ENCODE data around the gene SLC29A1.
A peak's percentile ranks its signal among the peaks of the same experiment; 100 is the strongest.
"Not testable (repeated sequence)": the region's sequence is repeated elsewhere in the genome, so short reads cannot be mapped to it uniquely, and the experiment has no call there.

Gene SLC29A1

DNA sequence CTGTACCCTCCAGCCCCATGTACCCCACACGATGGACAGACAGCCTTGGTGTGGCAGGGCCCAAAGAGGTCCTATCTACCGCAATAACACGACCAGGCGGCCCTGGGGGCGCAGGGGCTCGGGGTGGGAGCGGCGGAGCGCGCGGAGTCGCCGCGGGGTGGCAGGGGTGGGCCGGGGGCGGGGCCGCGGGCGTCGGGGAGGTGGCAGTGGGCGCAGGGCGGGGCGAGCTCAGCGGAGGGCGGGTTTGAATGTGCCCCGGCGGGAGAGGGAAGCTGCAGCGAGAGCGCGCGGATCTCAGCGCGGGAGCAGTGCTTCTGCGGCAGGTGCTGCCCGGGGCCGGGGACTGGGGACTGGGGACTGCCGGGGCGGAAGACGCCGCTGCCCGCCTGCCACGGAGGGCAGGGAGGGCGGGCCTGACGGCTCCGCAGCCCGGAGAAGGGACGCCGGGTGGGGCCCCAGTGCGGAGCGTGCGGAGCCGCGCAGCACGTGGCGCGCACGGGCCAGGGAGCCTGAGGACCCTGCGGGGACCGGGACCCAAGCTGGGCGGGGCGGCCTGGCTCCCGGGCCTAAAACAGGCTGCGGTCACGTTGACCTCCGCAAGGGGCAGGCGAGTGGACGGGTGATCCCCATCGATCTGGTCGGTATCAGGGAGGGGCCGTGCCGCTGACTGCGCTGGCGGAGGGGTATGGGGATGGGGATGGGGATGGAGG is at the start of gene SLC29A1:
TSS of gene SLC29A1 (plus strand) at position 277 of the 710 bp plus-strand sequence. CDS start 3,719 bp downstream, outside the sequence.
- peak; percentile 54 to 72 for DNase-seq (ENCODE audit: low read depth in 2 of 2, low spot score in 1 of 2)

DNA sequence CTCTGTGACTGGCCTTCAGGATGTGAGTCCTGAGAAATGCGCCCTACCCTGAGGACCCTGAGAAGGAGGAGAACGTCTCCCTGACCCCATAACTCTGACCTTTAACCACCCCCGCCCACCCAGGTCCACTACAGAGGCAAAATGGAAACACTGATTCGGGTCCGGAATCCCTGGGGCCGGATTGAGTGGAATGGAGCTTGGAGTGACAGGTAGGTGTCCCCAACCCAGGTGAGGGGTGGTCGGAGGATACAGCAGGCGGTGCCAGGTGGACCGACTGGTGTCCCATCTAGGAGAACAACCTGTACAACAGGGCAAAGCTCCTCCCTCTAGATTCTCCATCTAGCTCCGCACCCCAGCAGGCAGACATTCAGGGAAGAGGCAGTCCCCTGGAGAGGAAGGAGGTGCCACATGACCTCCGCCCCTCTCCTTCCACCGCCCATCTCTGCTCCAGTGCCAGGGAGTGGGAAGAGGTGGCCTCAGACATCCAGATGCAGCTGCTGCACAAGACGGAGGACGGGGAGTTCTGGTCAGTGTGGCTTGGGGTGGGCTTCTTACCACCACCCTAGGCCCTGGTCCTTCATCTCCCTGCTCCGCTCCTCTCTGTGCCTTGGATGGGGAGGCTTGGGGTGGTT is 47.1 kb upstream of the SLC29A1 start:
- no peak for DNase-seq (ENCODE audit: low read depth in 2 of 2, low spot score in 1 of 2)

DNA sequence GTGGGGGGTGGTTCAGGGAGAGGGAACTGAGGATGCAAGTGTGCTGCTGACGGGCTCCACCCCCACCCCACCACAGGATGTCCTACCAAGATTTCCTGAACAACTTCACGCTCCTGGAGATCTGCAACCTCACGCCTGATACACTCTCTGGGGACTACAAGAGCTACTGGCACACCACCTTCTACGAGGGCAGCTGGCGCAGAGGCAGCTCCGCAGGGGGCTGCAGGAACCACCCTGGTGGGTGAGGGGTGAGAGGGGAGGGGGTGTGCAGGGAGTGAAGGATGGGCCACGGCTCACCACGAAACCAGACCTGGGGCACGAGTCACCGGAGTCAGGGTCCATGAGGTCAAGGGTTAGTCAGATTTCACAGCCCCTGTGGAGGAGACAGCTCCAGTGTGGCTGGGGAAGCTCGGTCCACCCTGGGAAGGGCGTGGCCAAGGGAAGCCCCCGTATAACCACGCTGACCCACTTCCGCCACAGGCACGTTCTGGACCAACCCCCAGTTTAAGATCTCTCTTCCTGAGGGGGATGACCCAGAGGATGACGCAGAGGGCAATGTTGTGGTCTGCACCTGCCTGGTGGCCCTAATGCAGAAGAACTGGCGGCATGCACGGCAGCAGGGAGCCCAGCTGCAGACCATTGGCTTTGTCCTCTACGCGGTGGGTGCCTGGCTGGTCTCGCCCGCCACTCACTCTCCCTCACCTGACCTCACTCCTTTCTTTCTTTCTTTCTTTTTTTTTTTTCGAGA is 46.5 kb upstream of the SLC29A1 start:
- DNase-seq (ENCODE audit: low read depth in 2 of 2, low spot score in 1 of 2), result no peak

DNA sequence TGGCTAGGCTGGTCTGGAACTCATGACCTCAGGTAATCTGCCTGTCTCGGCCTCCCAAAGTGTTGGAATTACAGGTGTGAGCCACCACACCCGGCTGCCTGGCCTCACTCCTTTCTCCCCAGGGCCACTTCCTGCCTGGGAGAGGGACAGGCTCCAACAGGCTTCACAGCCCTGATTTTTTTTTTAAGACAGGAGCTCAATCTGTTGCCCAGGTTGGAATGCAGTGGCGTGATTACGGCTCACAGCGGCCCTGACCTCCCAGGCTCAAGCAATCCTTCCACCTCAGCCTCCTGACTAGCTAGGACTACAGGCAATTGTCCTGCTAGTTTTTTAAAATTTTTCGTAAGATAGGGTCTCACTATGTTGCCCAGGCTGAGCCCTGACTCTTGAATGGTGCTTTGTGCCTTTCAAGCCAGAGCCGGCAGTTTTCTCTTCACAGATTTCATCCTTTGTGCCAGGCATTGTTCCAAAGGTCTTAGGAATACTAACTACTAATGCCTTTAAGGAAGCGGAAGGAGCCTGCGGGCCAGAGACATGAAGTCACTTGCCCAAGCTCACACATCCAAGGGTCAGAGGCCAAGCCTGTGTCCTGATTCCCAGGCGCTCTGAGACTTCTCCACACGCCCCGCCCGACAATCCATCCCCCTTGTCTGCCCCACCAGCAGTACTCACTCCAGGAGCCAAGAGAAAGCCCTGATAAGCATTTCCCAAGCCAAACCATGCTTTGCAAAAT is 45.5 kb upstream of the SLC29A1 start:
- no peak for DNase-seq (ENCODE audit: low read depth in 2 of 2, low spot score in 1 of 2)

DNA sequence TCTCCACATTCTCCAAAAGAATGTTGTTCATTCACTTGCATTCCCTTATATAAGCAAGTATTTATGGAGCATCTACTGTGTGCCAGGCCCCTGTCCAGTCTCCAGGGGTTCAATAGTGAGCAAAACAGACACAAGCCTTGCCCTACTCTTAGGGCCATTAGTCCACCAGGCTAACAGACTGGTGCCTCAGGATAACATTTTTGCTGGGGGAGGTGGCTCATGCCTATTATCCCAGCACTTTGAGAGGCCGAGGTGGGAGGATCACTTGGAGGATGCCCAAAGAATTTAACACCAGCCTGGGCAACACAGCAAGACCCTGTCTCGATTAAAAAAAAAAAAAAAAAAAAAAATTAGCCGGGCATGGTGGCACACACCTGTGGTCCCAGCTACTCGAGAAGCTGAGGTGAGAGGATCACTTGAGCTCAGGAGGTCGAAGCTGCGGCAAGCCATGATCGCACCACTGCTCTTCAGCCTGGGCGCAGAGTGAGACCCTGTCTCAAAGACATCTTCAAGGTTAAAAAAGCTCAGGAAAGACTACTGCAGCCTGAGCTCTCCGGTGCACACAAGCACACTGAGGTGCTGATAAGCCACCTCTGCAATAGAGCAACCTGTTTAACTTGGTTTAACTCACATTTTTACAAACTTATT is 44.8 kb upstream of the SLC29A1 start:
- no peak for DNase-seq (ENCODE audit: low read depth in 2 of 2, low spot score in 1 of 2)

DNA sequence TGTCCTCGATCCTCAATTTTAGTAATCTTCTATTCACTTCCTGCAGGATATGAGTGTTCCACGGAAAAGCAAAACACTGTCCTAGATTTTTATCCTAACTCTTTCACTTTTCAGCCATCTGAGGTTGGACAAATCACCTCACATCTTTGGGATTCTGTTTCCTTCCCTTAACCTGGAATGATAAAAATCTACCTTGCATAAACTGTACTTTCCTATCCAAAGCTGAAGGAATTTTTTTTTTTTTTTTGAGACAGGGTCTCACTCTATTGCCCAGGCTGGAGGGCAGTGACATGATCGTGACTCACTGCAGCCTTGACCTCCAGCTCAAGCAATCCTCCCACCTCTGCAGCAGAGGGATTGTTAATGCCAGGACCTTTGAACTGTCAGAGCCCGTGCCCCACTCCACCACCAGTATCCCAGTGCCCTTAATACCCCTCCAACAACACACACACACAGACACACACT is 44.3 kb upstream of the SLC29A1 start:
- DNase-seq (ENCODE audit: low read depth in 2 of 2, low spot score in 1 of 2), result no peak

DNA sequence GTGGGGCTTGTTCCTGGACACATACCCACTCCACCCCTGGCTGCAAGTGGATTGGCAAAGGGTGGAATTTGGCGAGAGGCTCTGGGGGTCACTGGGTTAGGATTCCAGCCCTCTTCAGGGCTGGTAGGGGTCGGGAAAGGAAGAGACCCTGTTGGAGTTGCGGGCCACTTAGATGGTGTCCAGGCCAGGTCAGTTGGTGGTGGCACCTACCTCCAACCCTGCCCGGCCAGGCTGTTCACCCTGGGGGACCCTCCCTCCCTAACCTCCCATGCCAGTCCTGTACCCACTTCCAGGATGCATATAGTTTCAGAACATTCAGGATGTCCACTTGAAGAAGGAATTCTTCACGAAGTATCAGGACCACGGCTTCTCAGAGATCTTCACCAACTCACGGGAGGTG is 43.7 kb upstream of the SLC29A1 start:
- no peak for DNase-seq (ENCODE audit: low read depth in 2 of 2, low spot score in 1 of 2)

DNA sequence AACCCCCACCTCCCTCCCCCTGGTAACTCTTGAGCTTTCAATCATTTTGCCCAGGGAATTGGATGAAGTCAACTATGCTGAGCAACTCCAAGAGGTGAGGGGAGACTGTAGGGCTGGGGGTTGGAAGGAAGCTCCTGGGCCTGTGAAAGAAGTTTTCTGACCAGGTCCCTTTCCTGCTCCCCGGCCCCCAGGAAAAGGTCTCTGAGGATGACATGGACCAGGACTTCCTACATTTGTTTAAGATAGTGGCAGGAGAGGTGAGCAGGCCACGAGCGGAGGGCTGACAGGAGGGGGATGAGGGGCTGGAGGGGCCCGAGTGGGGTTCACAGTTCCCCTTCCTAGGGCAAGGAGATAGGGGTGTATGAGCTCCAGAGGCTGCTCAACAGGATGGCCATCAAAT is 43.0 kb upstream of the SLC29A1 start:
- no peak for DNase-seq (ENCODE audit: low read depth in 2 of 2, low spot score in 1 of 2)

DNA sequence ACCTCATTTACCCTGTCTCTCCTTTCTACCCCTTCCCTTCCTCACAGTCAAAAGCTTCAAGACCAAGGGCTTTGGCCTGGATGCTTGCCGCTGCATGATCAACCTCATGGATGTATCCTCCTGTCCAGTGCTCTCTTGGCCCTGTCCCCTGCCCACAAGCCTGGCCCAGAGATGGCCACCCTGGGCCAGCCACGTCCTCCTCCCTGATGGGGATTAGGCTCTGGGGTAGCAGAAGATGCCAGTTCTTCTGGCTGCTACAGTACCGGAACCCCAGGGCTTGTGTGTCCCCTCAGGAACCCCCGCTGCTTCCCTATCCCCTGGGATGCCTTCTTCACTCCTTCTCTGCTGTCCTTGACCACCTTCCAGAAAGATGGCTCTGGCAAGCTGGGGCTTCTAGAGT is 42.5 kb upstream of the SLC29A1 start:
- DNase-seq (ENCODE audit: low read depth in 2 of 2, low spot score in 1 of 2), result no peak

DNA sequence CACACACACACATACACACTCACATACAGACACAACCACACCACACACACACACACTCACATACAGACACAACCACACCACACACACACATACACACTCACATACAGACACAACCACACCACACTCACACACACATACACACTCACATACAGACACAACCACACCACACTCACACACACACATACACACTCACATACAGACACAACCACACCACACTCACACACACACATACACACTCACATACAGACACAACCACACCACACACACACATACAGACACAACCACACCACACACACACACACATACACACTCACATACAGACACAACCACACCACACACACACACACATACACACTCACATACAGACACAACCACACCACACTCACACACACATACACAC is 41.6 kb upstream of the SLC29A1 start:
- not testable (repeated sequence) for DNase-seq (ENCODE audit: low read depth in 2 of 2, low spot score in 1 of 2)

DNA sequence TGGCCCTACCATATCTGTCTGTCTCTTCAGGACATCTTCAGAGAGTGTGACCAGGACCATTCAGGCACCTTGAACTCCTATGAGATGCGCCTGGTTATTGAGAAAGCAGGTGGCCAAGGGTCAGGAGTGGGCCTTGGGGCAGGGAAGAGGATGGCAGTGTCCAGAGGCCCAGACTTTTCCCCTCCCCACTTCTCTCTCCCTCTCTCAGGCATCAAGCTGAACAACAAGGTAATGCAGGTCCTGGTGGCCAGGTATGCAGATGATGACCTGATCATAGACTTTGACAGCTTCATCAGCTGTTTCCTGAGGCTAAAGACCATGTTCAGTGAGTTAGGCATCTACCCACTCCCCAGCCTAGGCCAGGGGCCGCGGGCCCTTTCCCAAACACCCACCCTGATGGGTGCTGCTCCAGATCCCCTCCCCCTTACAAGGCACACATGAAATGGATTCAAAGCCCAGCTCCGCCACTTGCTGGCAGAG is 40.4 kb upstream of the SLC29A1 start:
- no peak for DNase-seq (ENCODE audit: low read depth in 2 of 2, low spot score in 1 of 2)

DNA sequence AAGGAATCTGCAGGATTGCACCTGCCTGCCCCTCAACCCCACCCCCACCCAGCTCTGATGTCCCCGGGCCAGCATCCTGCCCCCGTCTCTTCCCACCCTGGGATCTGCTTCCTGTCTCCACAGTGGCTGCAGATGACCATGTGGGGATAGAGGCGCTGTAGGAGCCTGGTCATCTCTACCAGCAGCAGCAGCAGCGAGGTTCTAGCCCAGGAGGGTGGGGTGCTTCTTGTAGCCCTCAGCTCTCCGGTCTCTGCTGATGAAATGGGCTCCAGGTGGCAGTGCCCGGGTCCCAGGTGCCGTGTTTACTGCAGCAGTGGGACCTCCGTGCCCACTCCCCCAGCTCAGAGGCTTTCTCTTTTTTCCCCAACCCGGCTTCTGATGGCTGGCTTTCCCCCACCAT is 39.6 kb upstream of the SLC29A1 start:
- DNase-seq (ENCODE audit: low read depth in 2 of 2, low spot score in 1 of 2), result no peak

DNA sequence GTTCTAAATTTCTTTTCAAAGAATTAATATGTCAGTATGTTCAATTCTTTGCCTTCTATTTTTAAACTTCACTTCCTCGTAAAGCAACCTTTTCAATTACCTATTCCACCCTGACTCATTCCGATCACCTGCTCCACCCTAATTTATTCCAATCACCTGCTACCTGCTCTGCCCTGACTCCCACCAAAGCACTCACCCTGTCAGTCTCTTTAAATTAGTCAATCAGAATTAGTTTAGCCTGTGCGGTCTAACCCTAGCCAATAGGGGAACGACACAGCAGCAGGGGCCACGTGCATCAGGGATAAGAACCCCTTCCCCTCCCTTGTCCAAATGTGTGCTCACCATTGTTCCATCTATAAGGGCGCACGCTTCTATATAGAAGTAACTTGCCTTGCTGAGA is 38.0 kb upstream of the SLC29A1 start:
- not testable (repeated sequence) for DNase-seq (ENCODE audit: low read depth in 2 of 2, low spot score in 1 of 2)

DNA sequence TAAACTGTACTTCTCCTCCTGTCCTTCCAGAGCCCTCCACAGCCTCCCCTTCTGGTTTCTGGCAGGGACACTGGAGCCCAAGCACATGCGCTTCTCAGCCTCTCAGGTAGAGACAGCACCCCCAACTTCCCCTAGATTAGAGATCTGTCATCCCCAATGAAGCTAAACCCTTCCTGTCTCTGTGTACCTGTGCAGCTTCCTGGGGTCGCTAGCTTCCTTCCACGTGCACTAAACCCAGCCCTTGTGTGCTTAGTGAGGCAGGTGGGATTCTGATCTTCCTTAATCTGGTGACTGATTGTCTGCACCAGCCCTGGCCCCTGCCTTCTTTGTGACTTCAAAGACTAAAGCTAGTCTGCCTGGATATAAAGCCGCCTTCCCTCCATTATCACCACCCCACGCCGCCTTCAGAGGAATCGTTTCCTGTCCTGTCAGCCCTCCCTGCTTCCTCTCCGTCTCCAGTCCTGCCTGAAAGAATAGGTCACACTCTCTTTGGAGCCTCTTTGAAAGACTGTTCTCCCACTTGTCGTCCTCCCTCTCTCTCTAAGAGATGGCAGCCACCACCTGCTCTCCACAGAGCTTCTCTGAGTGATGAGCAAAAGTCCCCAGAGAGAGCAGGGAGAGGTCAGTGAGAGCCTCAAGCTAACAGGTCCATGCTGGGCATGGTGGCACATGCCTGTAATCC is 37.3 kb upstream of the SLC29A1 start:
- DNase-seq (ENCODE audit: low read depth in 2 of 2, low spot score in 1 of 2), result no peak

DNA sequence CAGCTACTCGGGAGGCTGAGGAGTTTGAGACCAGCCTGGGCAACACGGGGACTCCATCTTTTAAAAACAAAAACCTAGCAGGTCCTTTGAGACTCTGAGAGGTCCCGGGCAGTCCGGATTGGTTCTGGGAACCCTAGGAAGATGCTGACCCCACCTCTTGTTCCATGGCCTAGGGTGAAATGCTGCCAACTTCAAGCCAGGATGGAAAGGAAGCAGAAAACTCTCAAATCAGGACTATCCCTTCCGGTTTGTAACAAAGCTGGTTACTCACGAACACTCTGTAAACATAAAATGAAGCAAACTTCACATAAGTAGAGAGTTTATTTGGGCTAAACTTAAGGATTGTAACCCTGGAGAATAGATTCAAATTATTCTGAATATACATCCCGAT is 36.8 kb upstream of the SLC29A1 start:
- DNase-seq (ENCODE audit: low read depth in 2 of 2, low spot score in 1 of 2), result no peak

DNA sequence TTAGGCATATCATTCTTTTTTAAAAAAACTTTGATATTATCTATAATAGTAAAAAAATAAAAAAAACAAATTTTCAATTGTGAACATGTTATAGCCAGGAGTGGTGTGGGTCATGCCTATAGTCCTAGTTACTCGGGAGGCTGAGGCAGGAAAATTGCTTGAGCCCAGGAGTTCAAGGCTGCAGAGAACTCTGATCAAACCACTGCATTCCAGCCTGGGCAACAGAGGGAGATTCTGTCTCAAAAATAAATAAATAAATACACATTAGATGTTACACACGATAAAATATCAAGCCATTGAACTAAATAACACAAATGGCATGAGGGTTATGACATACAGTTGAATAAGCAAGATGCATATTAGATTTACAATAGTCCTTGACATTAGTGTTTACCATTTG is 34.6 kb upstream of the SLC29A1 start:
- DNase-seq (ENCODE audit: low read depth in 2 of 2, low spot score in 1 of 2), result no peak

DNA sequence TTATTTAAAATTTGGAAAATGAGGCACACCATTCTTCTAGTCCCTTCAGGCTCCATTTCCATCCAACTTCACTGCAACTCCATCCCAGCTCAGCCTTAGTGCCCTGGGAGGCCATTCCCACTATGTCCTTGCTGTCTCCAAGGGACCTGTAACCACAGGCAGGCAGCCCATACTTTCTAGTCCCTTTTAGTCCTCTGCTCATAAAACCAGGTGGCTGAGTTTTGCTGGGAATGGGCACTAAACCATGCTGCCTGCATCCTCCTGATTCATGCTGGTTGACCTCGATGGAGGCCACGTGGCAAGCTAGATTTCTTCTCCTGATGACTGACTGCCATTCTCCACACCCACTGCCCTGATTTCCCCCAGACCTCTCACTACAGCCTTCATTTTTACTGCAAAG is 34.1 kb upstream of the SLC29A1 start:
- no peak for DNase-seq (ENCODE audit: low read depth in 2 of 2, low spot score in 1 of 2)

DNA sequence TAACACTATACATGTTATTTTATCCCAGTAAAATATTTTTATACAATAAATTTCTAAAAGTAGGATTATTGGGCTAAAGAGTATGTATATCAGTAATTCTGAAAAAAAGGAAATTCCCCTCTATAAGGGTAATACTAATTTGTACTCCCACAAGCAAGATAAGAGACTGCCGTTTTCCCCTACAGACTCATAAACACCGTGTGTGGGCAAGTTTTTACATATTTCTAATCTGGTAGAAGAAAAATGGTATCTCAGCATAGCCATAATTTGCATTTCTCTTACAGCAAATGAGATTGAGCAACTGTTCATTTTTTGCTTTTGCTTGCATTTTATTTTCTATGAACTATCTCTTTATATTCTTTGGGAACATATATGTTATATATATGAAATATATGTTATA is 32.7 kb upstream of the SLC29A1 start:
- DNase-seq (ENCODE audit: low read depth in 2 of 2, low spot score in 1 of 2), result no peak

DNA sequence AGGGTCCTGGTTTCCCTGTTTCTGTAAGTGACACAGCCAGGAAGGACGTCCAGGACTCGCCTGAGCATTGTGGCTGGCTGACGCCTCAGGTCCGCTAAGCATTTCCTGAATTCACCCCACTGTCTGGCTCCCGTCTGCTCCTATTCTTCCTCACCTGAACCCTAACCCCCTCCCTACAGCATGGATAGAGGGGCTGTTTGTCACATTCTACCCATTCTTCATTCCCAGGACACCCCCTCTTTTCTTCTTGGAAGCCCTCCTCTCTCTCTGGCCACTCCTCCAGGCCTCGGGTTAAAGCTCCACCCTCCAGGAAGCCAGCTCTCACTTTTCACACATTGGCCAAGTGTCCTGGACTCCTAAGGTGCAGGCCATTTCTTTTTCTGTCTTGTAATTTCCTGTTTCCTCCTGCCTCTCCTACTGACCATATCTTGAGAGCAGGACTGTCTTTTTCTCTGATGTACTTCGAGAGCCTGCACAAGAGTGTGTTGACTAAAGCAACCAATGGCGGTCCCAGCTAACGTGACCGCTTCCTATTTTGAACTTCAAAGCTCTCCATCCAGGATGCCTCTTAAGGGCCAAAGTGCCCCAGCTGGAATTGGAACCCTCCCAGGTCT is 30.9 kb upstream of the SLC29A1 start:
- DNase-seq (ENCODE audit: low read depth in 2 of 2, low spot score in 1 of 2), result no peak

Measured in stimulated activated CD8-positive, alpha-beta memory T cell treated with anti-CD3 and anti-CD28 coated beads, Interleukin-4, amount 100 ng/mL, for 4 hours (primary cell).